Activated T-cell treated with anti-CD3 and anti-CD28 coated beads for 48 hours (primary cell): ENCODE data around the gene TPD52L1.

Source experiments
- DNase-seq: peaks from one replicate; pipeline ENCODE4 v3.0.0-alpha.2; 2020; ENCODE audit warnings: low read depth

Gene TPD52L1

DNA sequence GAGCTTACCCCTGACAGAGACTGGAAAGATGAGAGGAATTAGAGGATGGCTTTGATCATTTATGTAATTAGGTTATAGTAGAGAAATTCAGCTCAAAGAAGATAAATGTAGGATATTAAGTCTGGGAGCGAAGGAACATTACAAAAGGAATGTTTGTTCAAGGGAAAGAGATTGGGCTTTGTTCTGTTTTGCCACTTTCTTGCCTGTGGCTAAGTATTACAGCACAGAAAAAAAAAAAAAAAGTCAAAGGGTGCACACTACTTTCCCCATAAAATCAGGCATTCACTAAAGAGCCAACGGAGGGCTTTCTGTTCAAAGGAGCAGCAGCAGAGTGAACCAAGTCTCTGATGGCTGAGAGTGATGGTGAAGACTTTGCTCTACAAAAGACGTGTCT is 153.2 kb downstream of the TPD52L1 start:
- no peak for DNase-seq

- no peak for DNase-seq
Observed at GRCh38 chr6:125307150-125307838, 153.7 kb downstream of the TPD52L1 start.

GRCh38 chr6:125307964-125308615 is 154.5 kb downstream of the TPD52L1 start:
- no peak for DNase-seq

DNA sequence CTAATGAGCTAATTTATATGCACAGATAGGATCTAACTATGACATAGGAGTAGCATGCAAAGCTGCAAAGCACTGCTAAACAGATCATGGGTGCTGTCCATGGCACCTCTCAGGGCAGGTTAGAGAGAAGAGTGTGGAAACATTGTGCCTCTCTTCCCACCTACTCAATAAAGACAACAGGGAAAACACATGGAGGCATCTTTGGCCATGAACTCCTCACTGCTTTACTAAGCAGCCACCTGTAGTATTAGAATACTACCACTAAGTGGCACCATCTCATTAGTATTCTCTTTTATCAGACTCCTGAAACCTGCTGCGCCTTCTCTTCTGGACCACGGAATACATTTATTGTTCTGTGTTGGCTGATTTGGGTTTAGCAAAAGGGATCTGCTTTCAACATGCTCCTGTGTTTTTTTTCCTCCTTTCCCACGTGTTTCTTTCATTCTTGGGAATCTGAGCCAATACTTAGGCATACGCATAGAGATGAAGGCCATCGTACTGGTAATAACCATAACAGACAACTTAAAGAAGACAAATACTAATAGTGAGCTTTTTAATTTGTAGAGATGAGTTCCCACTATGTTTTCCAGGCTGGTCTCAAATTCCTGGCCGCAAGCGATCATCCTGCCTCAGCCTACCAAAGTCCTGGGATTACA is 157.5 kb downstream of the TPD52L1 start:
- DNase-seq: no peak

DNA sequence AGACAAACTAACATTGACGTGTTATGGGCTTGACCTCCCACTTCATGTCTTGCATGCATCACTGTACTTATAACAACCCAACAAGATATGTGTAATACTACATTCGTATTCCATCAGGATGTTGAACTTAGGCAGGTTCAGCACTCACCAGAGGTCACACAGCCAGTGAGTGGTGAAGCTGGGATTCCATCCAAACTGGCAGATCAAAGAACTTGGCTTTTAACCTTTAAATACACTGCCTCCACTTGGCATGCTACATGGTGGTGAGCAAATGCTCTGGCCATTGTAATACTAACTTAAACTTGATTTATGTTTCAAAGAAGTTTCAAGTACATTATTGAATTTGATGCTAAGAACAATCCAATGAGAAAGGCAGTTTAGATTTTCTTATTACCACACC is 158.9 kb downstream of the TPD52L1 start:
- no peak for DNase-seq

DNA sequence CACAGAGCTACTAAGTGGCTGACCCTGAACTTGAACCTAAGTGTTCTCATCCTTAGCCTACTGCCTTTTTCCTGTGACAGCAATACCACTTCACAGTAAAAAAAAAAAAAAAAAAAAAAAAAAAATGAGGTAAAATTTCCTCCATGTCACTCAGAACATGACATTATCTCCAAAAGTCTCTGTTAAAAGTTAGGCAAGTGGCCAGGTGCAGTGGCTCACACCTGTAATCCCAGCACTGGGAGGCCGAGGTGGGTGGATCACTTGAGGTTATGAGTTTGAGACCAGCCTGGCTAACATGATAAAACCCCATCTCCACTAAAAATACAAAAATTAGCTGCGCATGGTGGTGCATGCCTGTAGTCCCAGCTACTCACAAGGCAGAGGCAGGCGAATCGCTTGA is 159.4 kb downstream of the TPD52L1 start:
- no peak for DNase-seq
